ENCODE results near the gene TK2.
"Not testable (repeated sequence)": the region's sequence is repeated elsewhere in the genome, so short reads cannot be mapped to it uniquely, and the experiment has no call there.

TK2 gene

GRCh38 chr16:66480265-66481080 lies 69.4 kb downstream of the TK2 start:
- DNase-seq: no peak

GRCh38 chr16:66479661-66480264 lies 70.2 kb downstream of the TK2 start:
- no peak for DNase-seq

GRCh38 chr16:66478733-66479511 lies 71.0 kb downstream of the TK2 start:
- no peak for DNase-seq

- no peak for DNase-seq
Measured at GRCh38 chr16:66477028-66477515, 72.8 kb downstream of the TK2 start.

- DNase-seq: no peak
Measured at GRCh38 chr16:66476328-66477027, 73.4 kb downstream of the TK2 start.

GRCh38 chr16:66475232-66475631 lies 74.7 kb downstream of the TK2 start:
- no peak for DNase-seq

- DNase-seq: no peak
Measured at GRCh38 chr16:66474750-66475199, 75.1 kb downstream of the TK2 start.

- DNase-seq: no peak
Measured at GRCh38 chr16:66473654-66474519, 76.0 kb downstream of the TK2 start.

GRCh38 chr16:66473051-66473571 lies 76.8 kb downstream of the TK2 start:
- no peak for DNase-seq

- DNase-seq: no peak
Measured at GRCh38 chr16:66471716-66472393, 78.1 kb downstream of the TK2 start.

- no peak for DNase-seq
Measured at GRCh38 chr16:66471264-66471663, 78.7 kb downstream of the TK2 start.

- DNase-seq: no peak
Measured at GRCh38 chr16:66470556-66470955, 79.4 kb downstream of the TK2 start.

GRCh38 chr16:66469947-66470546 lies 79.9 kb downstream of the TK2 start:
- no peak for DNase-seq

GRCh38 chr16:66469291-66469946 lies 80.5 kb downstream of the TK2 start:
- no peak for DNase-seq

GRCh38 chr16:66468321-66468965 lies 81.5 kb downstream of the TK2 start:
- DNase-seq: no peak

- DNase-seq: no peak
Measured at GRCh38 chr16:66467611-66468010, 82.3 kb downstream of the TK2 start.

- not testable (repeated sequence) for DNase-seq
Measured at GRCh38 chr16:66466636-66467035, 83.3 kb downstream of the TK2 start.

GRCh38 chr16:66465946-66466345 lies 84.0 kb downstream of the TK2 start:
- not testable (repeated sequence) for DNase-seq

- no peak for DNase-seq
Measured at GRCh38 chr16:66462912-66463311, 87.0 kb downstream of the TK2 start.
